ENCODE results near the gene ZNF441. TPM values are rescaled to one million over a fixed set of nuclear protein-coding genes. Genes with fewer than 3 reads are reported as not detected.

Gene ZNF441
- total RNA-seq (2014; rRNA removed; shearing (Covaris generic)), result 5.0 and 5.9 TPM in 2 replicates
- 0.88 and 0.92 TPM in 2 replicates for polyA plus RNA-seq (2015; cell fraction: cytosol; rRNA removed)
- 17.1 and 21.6 TPM in 2 replicates for polyA plus RNA-seq (2015; cell fraction: nucleus; rRNA removed)

- peak; percentile 90 for DNase-seq (ENCODE audit: low read depth, low spot score)
- in situ Hi-C loops (cut with HindIII; ENCODE audit: low pct_unique_long_range_greater_than_20kb, low sequenced_read_pairs), result no loop called here
Observed at GRCh38 chr19:11766597-11767591, at the start of gene ZNF441. Gene ZNF441 (plus strand): TSS chr19:11767000. CDS start chr19:11767194, 194 bp downstream.

DNA sequence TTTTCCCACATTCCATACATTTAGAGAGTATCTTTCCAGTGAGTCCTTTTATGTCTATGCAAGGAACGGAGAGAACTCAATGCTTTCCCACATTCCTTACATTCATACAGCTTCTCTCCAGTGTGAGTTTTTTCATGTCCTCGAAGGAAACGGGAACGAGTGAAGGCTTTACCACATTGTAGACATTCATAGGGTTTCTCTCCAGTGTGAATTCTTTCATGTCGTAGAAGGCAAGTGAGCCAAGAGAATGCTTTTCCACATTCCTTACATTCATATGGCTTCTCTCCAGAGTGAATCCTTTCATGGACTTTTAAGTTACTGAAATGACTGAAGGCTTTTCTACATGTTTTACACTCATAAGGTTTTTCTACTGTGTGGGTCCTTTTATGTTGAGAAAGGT, 45.1 kb upstream of the ZNF441 start:
- no peak for DNase-seq (ENCODE audit: low read depth, low spot score)
- in situ Hi-C loops (cut with HindIII; ENCODE audit: low pct_unique_long_range_greater_than_20kb, low sequenced_read_pairs), result no loop called here

GRCh38 chr19:11722414-11722813, 44.4 kb upstream of the ZNF441 start:
- no peak for DNase-seq (ENCODE audit: low read depth, low spot score)

GRCh38 chr19:11729586-11729985, 37.2 kb upstream of the ZNF441 start:
- in situ Hi-C loops (cut with HindIII; ENCODE audit: low pct_unique_long_range_greater_than_20kb, low sequenced_read_pairs), result no loop called here
- no peak for DNase-seq (ENCODE audit: low read depth, low spot score)

More at GRCh38 chr19:11722414-11722813, 44.4 kb upstream of the ZNF441 start:
- in situ Hi-C loops (cut with HindIII; ENCODE audit: low pct_unique_long_range_greater_than_20kb, low sequenced_read_pairs), result no loop called here

- in situ Hi-C loops (cut with HindIII; ENCODE audit: low pct_unique_long_range_greater_than_20kb, low sequenced_read_pairs), result no loop called here
- DNase-seq (ENCODE audit: low read depth, low spot score), result no peak
Observed at GRCh38 chr19:11735375-11735774, 31.4 kb upstream of the ZNF441 start.

DNA sequence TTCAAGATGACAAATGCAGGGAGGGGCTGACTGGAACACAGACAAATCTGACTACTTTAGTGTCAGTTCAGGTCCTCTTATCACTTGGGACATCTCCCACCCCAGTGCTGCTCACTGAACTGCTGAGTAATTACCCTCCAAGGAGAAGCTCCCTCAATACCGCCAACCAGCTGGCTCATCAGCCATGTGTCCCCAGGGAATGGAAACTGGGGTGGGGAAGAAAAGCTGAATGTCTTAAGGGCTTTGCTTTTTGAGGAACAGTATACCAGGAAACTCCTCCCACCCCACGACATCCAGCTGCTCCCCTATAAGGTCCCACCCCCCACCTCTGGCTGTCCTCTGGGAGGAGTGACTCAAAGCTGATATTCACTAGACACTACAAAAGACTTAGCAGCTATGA, 30.1 kb upstream of the ZNF441 start:
- in situ Hi-C loops (cut with HindIII; ENCODE audit: low pct_unique_long_range_greater_than_20kb, low sequenced_read_pairs), result no loop called here
- no peak for DNase-seq (ENCODE audit: low read depth, low spot score)

DNA sequence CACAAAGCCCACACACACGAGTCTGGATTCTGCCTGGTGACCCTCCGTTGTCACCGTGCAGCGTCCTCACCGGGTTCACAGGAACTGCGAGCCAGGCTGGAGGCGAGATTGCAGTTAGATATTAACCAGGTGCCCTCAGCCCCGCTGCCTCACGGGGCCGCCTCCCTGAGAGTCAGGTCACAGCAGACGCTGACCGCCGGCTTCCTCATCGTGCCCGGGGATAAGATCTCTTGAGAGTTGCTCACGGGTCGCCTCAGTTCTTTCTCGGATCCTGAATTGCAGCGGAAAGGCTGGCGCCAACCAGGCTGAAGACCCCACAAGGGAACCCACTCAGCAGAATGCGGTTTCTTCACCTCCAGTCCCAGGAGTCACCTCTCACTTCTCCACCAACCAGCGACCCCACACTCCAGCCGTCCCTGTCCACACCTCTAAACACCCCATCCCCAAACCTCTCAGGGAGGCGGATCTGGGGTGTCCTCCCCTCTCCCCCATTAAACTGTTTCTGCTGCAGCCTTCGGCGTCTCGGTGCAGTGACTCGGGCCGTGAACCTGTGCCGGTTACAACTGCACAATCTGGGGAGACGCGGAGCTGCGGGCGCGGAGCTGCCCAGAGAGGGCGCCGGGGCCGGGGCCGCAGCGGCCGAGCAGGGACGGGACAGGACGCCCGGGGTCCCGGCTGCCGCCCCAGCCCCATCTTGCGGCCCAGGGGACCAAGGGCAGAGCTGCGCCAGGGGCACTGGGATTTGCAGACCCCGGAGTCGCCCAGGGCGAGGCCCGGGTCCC, 28.6 kb upstream of the ZNF441 start:
- DNase-seq (ENCODE audit: low read depth, low spot score), result peak; percentile 2
- in situ Hi-C loops (cut with HindIII; ENCODE audit: low pct_unique_long_range_greater_than_20kb, low sequenced_read_pairs), result no loop called here

GRCh38 chr19:11738746-11739620, 27.8 kb upstream of the ZNF441 start, which contains the start of gene ZNF823:
Gene ZNF823 (minus strand): TSS chr19:11738946. CDS start chr19:11738819, 127 bp downstream.
- peak; percentile 96 for DNase-seq (ENCODE audit: low read depth, low spot score)
- in situ Hi-C loops (cut with HindIII; ENCODE audit: low pct_unique_long_range_greater_than_20kb, low sequenced_read_pairs), result no loop called here

DNA sequence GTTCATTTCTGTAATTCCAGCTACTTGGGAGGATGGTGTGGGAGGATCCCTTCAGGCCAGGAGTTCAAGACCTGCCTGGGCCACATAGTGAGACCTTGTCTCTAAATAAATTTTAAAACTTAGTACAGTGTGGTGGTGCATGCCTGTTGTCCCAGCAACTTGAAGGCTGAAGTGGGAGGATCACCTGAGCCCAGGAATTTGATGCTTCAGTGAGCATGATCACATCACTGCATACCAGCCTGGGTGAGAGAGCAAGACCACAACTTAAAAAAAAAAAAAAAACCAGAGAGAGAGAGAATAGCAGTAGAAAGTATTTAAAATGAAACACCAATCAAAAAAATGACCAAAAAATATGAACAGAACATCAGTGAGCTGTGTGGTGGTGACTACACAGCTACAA, 20.9 kb upstream of the ZNF441 start:
- in situ Hi-C loops (cut with HindIII; ENCODE audit: low pct_unique_long_range_greater_than_20kb, low sequenced_read_pairs), result no loop called here

GRCh38 chr19:11747277-11747676, 19.5 kb upstream of the ZNF441 start:
- no peak for DNase-seq (ENCODE audit: low read depth, low spot score)
- in situ Hi-C loops (cut with HindIII; ENCODE audit: low pct_unique_long_range_greater_than_20kb, low sequenced_read_pairs), result no loop called here

More for the DNA sequence above, 20.9 kb upstream of the ZNF441 start:
- no peak for DNase-seq (ENCODE audit: low read depth, low spot score)

GRCh38 chr19:11749751-11750150, 17.0 kb upstream of the ZNF441 start:
- in situ Hi-C loops (cut with HindIII; ENCODE audit: low pct_unique_long_range_greater_than_20kb, low sequenced_read_pairs), result no loop called here
- DNase-seq (ENCODE audit: low read depth, low spot score), result no peak

DNA sequence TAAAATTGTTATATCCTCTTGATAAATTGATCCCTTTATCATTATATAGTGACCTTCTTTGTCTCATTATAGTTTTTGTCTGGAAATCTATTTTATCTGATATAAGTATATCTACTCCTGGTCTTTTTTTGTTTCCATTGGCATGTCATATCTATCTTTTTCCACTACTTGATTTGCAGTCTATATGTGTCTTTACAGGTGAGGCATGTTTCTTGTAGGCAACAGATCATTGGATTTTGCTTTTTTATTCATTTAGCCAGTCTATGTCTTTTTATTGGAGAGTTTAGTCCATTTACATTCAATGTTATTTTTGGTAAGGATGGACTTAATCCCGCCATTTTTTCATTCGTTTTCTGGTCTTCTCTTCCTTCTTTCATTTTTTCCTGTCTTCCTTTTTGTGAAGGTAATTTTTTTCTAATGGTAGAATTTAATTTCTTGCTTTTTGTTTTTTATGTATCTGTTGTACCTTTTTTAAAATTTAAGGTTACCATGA, 14.5 kb upstream of the ZNF441 start:
- no peak for DNase-seq (ENCODE audit: low read depth, low spot score)
- in situ Hi-C loops (cut with HindIII; ENCODE audit: low pct_unique_long_range_greater_than_20kb, low sequenced_read_pairs), result no loop called here

GRCh38 chr19:11754663-11755062, 12.1 kb upstream of the ZNF441 start:
- in situ Hi-C loops (cut with HindIII; ENCODE audit: low pct_unique_long_range_greater_than_20kb, low sequenced_read_pairs), result no loop called here
- DNase-seq (ENCODE audit: low read depth, low spot score), result no peak

- no peak for DNase-seq (ENCODE audit: low read depth, low spot score)
- in situ Hi-C loops (cut with HindIII; ENCODE audit: low pct_unique_long_range_greater_than_20kb, low sequenced_read_pairs), result no loop called here
Observed at GRCh38 chr19:11756965-11757364, 9.8 kb upstream of the ZNF441 start.

DNA sequence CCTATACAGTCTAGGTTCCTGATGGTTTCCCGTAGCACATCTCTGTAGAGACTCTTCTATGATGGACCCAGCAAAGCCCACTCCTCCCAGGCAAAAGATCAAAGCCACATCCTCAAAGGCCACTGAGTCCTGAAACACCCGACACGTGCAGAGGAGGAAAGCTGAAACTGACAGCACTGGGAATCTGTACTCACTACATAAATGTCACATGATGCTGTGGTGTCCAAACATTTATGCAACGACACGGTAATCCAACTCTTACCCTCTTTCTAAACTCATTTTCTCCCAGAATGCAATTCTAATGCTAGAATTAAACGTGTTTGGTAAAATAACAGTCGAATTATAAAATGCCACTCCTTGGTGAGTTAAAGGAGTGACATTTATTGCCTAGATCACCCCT, 7.0 kb upstream of the ZNF441 start:
- in situ Hi-C loops (cut with HindIII; ENCODE audit: low pct_unique_long_range_greater_than_20kb, low sequenced_read_pairs), result no loop called here
- no peak for DNase-seq (ENCODE audit: low read depth, low spot score)

DNA sequence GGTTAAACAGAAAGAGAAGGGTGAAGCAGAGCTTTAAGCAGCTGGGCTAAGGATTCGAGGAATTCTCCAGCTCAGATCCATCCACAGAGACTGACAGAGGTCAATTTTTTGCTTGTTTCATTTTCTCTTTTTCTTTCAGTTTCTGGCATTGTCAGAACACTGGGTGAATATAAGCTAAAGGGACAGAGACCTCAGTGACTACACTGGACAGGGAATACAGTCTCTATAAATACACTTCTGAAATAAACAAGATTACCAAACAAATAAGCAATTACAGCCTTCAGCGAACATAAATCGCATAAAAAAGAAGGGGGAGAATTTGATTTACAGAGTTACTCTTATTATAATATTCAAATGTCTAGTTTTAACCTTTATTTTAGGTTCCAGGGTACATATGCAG, 3.7 kb upstream of the ZNF441 start:
- in situ Hi-C loops (cut with HindIII; ENCODE audit: low pct_unique_long_range_greater_than_20kb, low sequenced_read_pairs), result no loop called here
- no peak for DNase-seq (ENCODE audit: low read depth, low spot score)

GRCh38 chr19:11763611-11764010, 3.2 kb upstream of the ZNF441 start:
- in situ Hi-C loops (cut with HindIII; ENCODE audit: low pct_unique_long_range_greater_than_20kb, low sequenced_read_pairs), result no loop called here

More at GRCh38 chr19:11763611-11764010, 3.2 kb upstream of the ZNF441 start:
- DNase-seq (ENCODE audit: low read depth, low spot score), result no peak

All from SK-MEL-5 (cell line).